CD4-positive, alpha-beta T cell treated with Interleukin-17A for 1 hour (primary cell): ENCODE data around the gene TMEM91.
"Not testable (repeated sequence)": the region's sequence is repeated elsewhere in the genome, so short reads cannot be mapped to it uniquely, and the experiment has no call there.

Experiments
- DNase-seq: peaks from one replicate; pipeline ENCODE4 v3.0.0-alpha.2; 2020

The TMEM91 gene

GRCh38 chr19:41353466-41354342 is 22.6 kb upstream of the TMEM91 start, which contains the start of gene TGFB1:
TSS of gene TGFB1 (minus strand) at chr19:41353922. CDS start at chr19:41353044, 878 bp downstream.
- DNase-seq: peak; percentile 96

- DNase-seq: no peak
Observed at GRCh38 chr19:41354343-41354953, 21.9 kb upstream of the TMEM91 start.

GRCh38 chr19:41355035-41355434 is 21.3 kb upstream of the TMEM91 start:
- DNase-seq: no peak

GRCh38 chr19:41355802-41356201 is 20.5 kb upstream of the TMEM91 start:
- DNase-seq: no peak

GRCh38 chr19:41356984-41357739 is 19.2 kb upstream of the TMEM91 start:
- no peak for DNase-seq

GRCh38 chr19:41357746-41358145 is 18.6 kb upstream of the TMEM91 start:
- no peak for DNase-seq

- no peak for DNase-seq
Observed at GRCh38 chr19:41359741-41360140, 16.6 kb upstream of the TMEM91 start.

- DNase-seq: no peak
Observed at GRCh38 chr19:41362143-41362847, 14.0 kb upstream of the TMEM91 start.

- no peak for DNase-seq
Observed at GRCh38 chr19:41363371-41363752, 13.0 kb upstream of the TMEM91 start.

- DNase-seq: peak; percentile 99
Observed at GRCh38 chr19:41363753-41364523, 12.4 kb upstream of the TMEM91 start, which contains the start of gene B9D2. TSS of gene B9D2 (minus strand) at chr19:41364149. CDS start at chr19:41363519, 630 bp downstream.

GRCh38 chr19:41364524-41365391 is 11.6 kb upstream of the TMEM91 start:
- DNase-seq: no peak

GRCh38 chr19:41366089-41366488 is 10.2 kb upstream of the TMEM91 start:
- DNase-seq: no peak

GRCh38 chr19:41367848-41368301 is 8.5 kb upstream of the TMEM91 start:
- DNase-seq: no peak

- no peak for DNase-seq
Observed at GRCh38 chr19:41369769-41370168, 6.6 kb upstream of the TMEM91 start.

GRCh38 chr19:41371119-41371518 is 5.2 kb upstream of the TMEM91 start:
- not testable (repeated sequence) for DNase-seq

- DNase-seq: no peak
Observed at GRCh38 chr19:41371541-41371940, 4.8 kb upstream of the TMEM91 start.

- no peak for DNase-seq
Observed at GRCh38 chr19:41372501-41372900, 3.8 kb upstream of the TMEM91 start.

GRCh38 chr19:41373993-41374392 is 2.3 kb upstream of the TMEM91 start:
- DNase-seq: no peak

- DNase-seq: no peak
Observed at GRCh38 chr19:41376998-41377365, 649 bp downstream of the TMEM91 start.

GRCh38 chr19:41377977-41378709 is 1.8 kb downstream of the TMEM91 start:
- DNase-seq: no peak
